GM12878 (cell line): ENCODE data around the gene GPC3. TPM values are rescaled to one million over a fixed set of nuclear protein-coding genes. Genes with fewer than 3 reads are reported as not detected.

Experiments used
- ATAC-seq: fragments of 200-7000 bp; cut with Tn5 transposase; 3 replicates; pipeline ENCODE4 v1.9.1; 2020; ENCODE audit warnings: mild to moderate bottlenecking, moderate library complexity
- BruUV-seq: library from RNA; stranded (reverse); fragments of 400-500 nt; replicated peaks from 2 replicates; lab custom pipeline; 2021; lab: Mats Ljungman, UMichigan
- CTCF ChIA-PET: fragments of 300-600 bp; sonication (Branson Sonifier 250); formaldehyde crosslinking; extraction: SDS; loops from one replicate; lab custom pipeline; 2021; ENCODE audit warnings: inconsistent platforms; lab: Yijun Ruan, JAX
- POLR2A ChIA-PET: fragments of 350-600 bp; formaldehyde crosslinking; extraction: SDS; loops from one replicate; lab custom pipeline; 2021; ENCODE audit warnings: inconsistent platforms; lab: Charles Lee
- RAD21 ChIA-PET: fragments of 300-600 bp; sonication (Branson Sonifier 250); formaldehyde crosslinking; loops from one replicate; lab custom pipeline; 2023; ENCODE audit warnings: antibody characterized with exemption; ENCODE audit not compliant: unreplicated experiment; lab: Charles Lee
- SMC1A ChIA-PET: fragments of 300-600 bp; sonication (Branson Sonifier 250); formaldehyde crosslinking; loops from one replicate; lab custom pipeline; 2023; ENCODE audit not compliant: unreplicated experiment, uncharacterized antibody; lab: Charles Lee
- DNase-seq: peaks from one replicate; pipeline ENCODE4 v3.0.0-alpha.2; 2011; ENCODE audit warnings: low read depth, low spot score
- FAIRE-seq: peaks from 3 replicates; lab custom pipeline; 2011; peaks lifted over from hg19 to GRCh38; lab: Jason Lieb, UNC
- H2AFZ ChIP-seq: 2 replicates; pipeline ENCODE4 v1.6.0; 2011; ENCODE audit warnings: low read depth, low read length, control low read depth; ENCODE audit not compliant: control insufficient read depth
- H3K27ac ChIP-seq: 2 replicates; pipeline ENCODE4 v1.5.1; 2011; ENCODE audit warnings: control low read depth; ENCODE audit not compliant: control insufficient read depth, insufficient read depth
- H3K27me3 ChIP-seq, 2 experiments: replicated peaks in 1 of 2; 2 replicates each; pipeline versions ENCODE4 v1.6.0 to v1.6.1; 2011; ENCODE audit warnings: low read length in 1 of 2; ENCODE audit not compliant: control insufficient read depth in 2 of 2, insufficient read depth in 2 of 2
- H3K36me3 ChIP-seq, 2 experiments: 2 replicates each; pipeline ENCODE4 v1.5.1; 2011; ENCODE audit warnings: low read length in 1 of 2; ENCODE audit not compliant: control insufficient read depth in 2 of 2, insufficient read depth in 2 of 2
- H3K4me1 ChIP-seq: 2 replicates; pipeline ENCODE4 v1.6.1; 2011; ENCODE audit warnings: mild to moderate bottlenecking, low read length, moderate library complexity, mixed read lengths; ENCODE audit not compliant: control insufficient read depth, insufficient read depth
- H3K4me2 ChIP-seq: 2 replicates; pipeline ENCODE4 v1.6.0; 2011; ENCODE audit warnings: control low read depth; ENCODE audit not compliant: control insufficient read depth, insufficient read depth
- H3K4me3 ChIP-seq: fragments of 200-600 bp; sonication (generic); 2 replicates; pipeline ENCODE4 v1.5.1; 2016
- H3K79me2 ChIP-seq: 2 replicates; pipeline ENCODE4 v1.6.0; 2011; ENCODE audit warnings: low read length; ENCODE audit not compliant: control insufficient read depth, insufficient read depth
- H3K9ac ChIP-seq: 2 replicates; pipeline ENCODE4 v1.8.0; 2011; ENCODE audit warnings: low read length, control low read depth, mixed read lengths; ENCODE audit not compliant: control insufficient read depth, insufficient read depth
- H3K9me3 ChIP-seq: replicated peaks from 3 replicates; pipeline ENCODE4 v1.5.1; 2011; ENCODE audit warnings: mild to moderate bottlenecking, low read length; ENCODE audit not compliant: control insufficient read depth, insufficient read depth
- H4K20me1 ChIP-seq: 2 replicates; pipeline ENCODE4 v1.6.0; 2011; ENCODE audit not compliant: control insufficient read depth, insufficient read depth
- ETV6 ChIP-seq, 2 experiments: fragments of 450-650 bp in 1 of 2; IDR thresholded peaks in 1 of 2; conservative IDR thresholded peaks in 1 of 2; 2 replicates each; pipeline ENCODE4 v1.6.1; 2014; ENCODE audit warnings: antibody characterized with exemption in 1 of 2, borderline replicate concordance in 1 of 2, low read depth in 1 of 2, mild to moderate bottlenecking in 1 of 2, moderate library complexity in 1 of 2
- KDM1A ChIP-seq: fragments of 200-600 bp; sonication (generic); IDR thresholded peaks from 2 replicates; pipeline ENCODE4 v1.6.1; 2016; ENCODE audit warnings: borderline replicate concordance
- NFXL1 ChIP-seq: fragments of 450-650 bp; IDR thresholded peaks from 2 replicates; pipeline ENCODE4 v1.6.1; 2017; ENCODE audit warnings: antibody characterized with exemption, mild to moderate bottlenecking, borderline replicate concordance
- NR2C2 ChIP-seq: IDR thresholded peaks from 2 replicates; pipeline ENCODE4 v1.6.1; 2011; ENCODE audit warnings: borderline replicate concordance, low read depth; ENCODE audit not compliant: control insufficient read depth, insufficient read length
- PAX8 ChIP-seq: fragments of 450-650 bp; IDR thresholded peaks from 2 replicates; pipeline ENCODE4 v1.6.1; 2017; ENCODE audit warnings: mild to moderate bottlenecking, moderate library complexity
- SREBF2 ChIP-seq: IDR thresholded peaks from 2 replicates; pipeline ENCODE4 v1.6.1; 2012; ENCODE audit warnings: mild to moderate bottlenecking, low read length
- ZBED1 ChIP-seq: IDR thresholded peaks from 2 replicates; pipeline ENCODE4 v1.6.1; 2016; ENCODE audit warnings: borderline replicate concordance
- ZBTB11 ChIP-seq: fragments of 450-650 bp; formaldehyde crosslinking; IDR thresholded peaks from 2 replicates; pipeline ENCODE4 v1.5.0; 2022; ENCODE audit warnings: mild to moderate bottlenecking, missing genetic modification characterization
- WGBS: methylation state at CpG from one replicate; pipeline ENCODE4 v1.1.6; 2016; ENCODE audit warnings: low lambda C conversion rate; ENCODE audit not compliant: insufficient replicate concordance, insufficient coverage; ENCODE audit errors: missing lambda C conversion rate; 5-methylcytosine and 5-hydroxymethylcytosine counted together
- in situ Hi-C: fragments of 300-500 bp; cut with MboI; formaldehyde crosslinking; loops from 9 replicates; pipeline ENCODE4 v1.14.3; 2018; ENCODE audit warnings: mixed read lengths
- intact Hi-C: fragments of 100-400 bp; cut with micrococcal nuclease; formaldehyde crosslinking; loops from one replicate; pipeline ENCODE4 v1.14.2; 2022; ENCODE audit not compliant: unreplicated experiment
- polyA plus RNA-seq, 11 experiments: library from polyadenylated mRNA; depleted of rRNA in 4 of 11; unstranded in 6 of 11; stranded (reverse) in 5 of 11; fragments of >200 nt; fragmentation: Nextera tagmentation in 4 of 11; fragmentation: Illumina TruSeq in 1 of 11; extraction: Ambion mirVana in 4 of 11; extraction: Trizol in 1 of 11; gene quantifications; 1 replicate in 1 of 11; 2 replicates in 10 of 11; pipeline versions ENCODE4 v1.2.1 to v1.2.3, GENCODE V29; 2011 to 2016; ENCODE audit warnings: inconsistent platforms in 2 of 11, missing spikeins in 2 of 11, low read depth in 1 of 11
- total RNA-seq, 4 experiments: library from RNA; depleted of rRNA in 3 of 4; stranded (reverse); fragments of >200 nt in 3 of 4; fragmentation: Illumina TruSeq in 1 of 4; extraction: Trizol in 1 of 4; gene quantifications; 2 replicates each; pipeline versions ENCODE4 v1.2.1 to v1.2.3, GENCODE V29; 2013 to 2021

GPC3 gene
- total and polyA plus RNA-seq, 10 of the 15 experiments (the other 5 are each of a cell fraction or from before 2014, with no cell fraction given) = 0.09 to 0.82 TPM; not detected in 8

- no peaks in the 10 kb centered on the region for H3K79me2 ChIP-seq
- CTCF ChIA-PET = interaction anchor here (0.7 kb wide), 1 partner anchor 13 kb away, joined by 3 read pairs; no protein-coding TSS in a partner anchor
Observed at GRCh38 chrX:133655275-133656265, 329.8 kb downstream of the GPC3 start.

More at GRCh38 chrX:133655275-133656265, 329.8 kb downstream of the GPC3 start:
- H3K9me3 ChIP-seq = no peaks in the 10 kb centered on the region
- SMC1A ChIA-PET = no interaction called here
- RAD21 ChIA-PET = no interaction called here
- in situ Hi-C loops = no loop called here
- TF ChIP-seq SREBF2 (no peak), NFXL1 (no peak), ZBTB11 (CRISPR knock-in tag) (no peak), ETV6 (conservative IDR thresholded peaks at IDR 0.05 in 1 of 2, IDR thresholded peaks at IDR 0.05 in 1 of 2; ENCODE audit: borderline replicate concordance in 1 of 2, low read depth in 1 of 2) (no peak), KDM1A (no peak), NR2C2 (no peak), PAX8 (no peak), ZBED1 (no peak)
- TF ChIP-seq, all 136 proteins: peak for 0
- Histone ChIP-seq H3K4me2 (no peak overlapping the region), H3K4me3 (no peak overlapping the region), H3K27ac (no peak overlapping the region), H3K4me1 (no peaks in the 10 kb centered on the region), H3K36me3 (no peaks in the 10 kb centered on the region), H4K20me1 (no peaks in the 10 kb centered on the region), H3K9ac (no peak overlapping the region), H3K27me3 (no peaks in the 10 kb centered on the region; a peak in 1 of 4 replicates), H2AFZ (no peak overlapping the region)
- no peak for DNase-seq
- no TSS peak for BruUV-seq
- FAIRE-seq = no peak
- 5% methylated on average over 2 of the region's 2 CpGs for WGBS
- POLR2A ChIA-PET = no interaction called here
- intact Hi-C loops = no loop called here
- ATAC-seq = no peak
